Activated T-cell treated with anti-CD3 and anti-CD28 coated beads, Interleukin-2, amount 50 U/mL, for 1 hour (primary cell): Measurements from ENCODE around the gene BCL11A.

Source experiments
- DNase-seq: peaks from one replicate; pipeline ENCODE4 v3.0.0-alpha.2; 2020

Gene BCL11A

DNA sequence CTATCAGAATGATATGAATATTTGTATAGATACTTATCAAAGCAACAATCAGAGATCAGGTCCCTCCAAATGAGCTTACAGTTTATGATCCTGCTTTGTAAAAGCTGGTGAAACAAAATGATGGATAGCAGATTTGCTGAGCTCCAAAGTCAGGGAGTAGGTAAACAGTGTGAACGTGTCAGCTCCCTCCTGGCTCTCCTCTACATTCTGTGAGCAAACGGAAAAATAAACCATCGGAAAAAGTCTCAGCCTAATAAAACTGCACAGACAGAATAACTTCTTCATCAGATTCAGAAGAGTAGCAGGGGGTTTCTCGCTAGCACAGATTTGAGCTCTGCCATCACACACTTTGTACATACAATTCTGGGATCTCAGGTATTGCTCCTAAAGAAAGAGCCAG, 51.3 kb downstream of the BCL11A start:
- no peak for DNase-seq

DNA sequence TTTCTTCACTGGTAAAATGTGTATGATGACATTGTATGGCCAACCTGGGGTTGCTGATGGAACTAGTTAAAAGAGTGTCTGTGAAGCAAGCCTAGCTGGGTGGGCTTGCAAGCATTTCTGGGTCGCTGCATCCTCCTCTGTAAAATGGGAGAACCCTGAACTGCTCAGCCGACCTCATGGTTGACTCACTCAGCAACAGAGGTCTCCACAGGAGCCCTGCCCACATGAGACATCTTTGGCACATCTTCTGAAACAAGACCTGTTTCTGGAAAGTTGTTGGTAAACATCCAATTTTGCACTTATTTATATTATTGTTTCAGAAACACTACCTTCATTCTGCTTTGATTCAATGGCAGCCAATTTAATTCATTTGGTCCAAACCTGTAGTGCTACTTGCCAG, 52.6 kb downstream of the BCL11A start:
- DNase-seq: no peak

DNA sequence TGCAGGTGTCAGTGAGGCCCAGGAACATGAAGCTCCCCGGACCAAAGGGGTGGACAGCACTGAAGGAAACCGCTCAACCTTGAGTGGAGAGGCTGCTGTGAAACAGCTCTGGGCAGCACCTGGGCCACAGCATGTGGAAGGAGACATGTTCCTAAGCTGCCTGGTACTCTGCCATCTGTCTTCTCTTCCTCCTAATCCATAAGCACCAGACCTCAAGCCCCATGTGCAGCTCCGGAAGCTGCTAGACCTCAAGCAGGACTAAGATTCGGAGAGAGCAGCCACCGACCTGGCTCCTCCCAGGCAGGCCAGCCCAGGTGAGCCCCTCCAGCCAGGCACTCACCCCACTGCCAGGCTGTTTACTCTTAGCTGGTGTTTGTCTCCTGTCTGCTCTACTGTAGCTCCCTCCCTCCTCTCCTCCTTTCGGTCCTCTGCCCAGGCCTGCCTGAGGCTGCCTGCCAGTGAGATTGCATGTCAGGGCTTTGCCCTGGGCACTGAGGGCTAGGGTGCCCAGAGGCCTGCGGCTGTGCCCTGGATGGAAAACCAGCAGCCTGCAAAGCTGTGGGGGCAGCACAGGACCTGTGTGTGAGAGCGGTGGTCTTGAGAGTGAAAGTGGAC, 53.7 kb downstream of the BCL11A start:
- no peak for DNase-seq

DNA sequence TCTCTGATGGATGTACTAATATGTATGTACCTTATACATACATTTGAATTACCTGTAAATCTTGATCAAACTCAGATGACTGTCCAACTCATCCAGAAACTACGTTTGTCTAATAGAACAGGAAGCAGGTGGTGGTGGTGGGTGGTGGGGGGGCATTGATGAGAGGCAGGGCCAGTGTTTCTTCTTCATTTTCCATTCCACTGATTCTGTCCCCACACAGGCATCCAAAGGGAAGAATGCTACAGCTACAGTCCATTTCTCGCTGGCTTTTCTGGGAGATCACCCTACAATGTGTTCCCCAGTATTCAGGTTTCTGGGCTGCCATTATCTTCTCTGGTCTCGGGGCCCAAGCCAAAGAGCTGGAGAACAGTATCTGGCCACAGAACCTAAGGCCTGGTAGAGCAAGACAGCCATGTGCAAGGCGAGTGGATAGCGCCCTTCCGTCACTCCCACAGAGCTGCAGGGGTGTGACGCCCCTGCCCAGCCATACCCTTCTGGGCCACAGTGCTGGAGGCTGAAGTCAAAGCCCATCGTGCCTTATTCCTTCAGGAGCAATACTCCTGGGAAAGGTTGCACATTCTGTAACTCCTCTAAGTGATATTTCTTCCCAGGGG, 54.5 kb downstream of the BCL11A start:
- no peak for DNase-seq

DNA sequence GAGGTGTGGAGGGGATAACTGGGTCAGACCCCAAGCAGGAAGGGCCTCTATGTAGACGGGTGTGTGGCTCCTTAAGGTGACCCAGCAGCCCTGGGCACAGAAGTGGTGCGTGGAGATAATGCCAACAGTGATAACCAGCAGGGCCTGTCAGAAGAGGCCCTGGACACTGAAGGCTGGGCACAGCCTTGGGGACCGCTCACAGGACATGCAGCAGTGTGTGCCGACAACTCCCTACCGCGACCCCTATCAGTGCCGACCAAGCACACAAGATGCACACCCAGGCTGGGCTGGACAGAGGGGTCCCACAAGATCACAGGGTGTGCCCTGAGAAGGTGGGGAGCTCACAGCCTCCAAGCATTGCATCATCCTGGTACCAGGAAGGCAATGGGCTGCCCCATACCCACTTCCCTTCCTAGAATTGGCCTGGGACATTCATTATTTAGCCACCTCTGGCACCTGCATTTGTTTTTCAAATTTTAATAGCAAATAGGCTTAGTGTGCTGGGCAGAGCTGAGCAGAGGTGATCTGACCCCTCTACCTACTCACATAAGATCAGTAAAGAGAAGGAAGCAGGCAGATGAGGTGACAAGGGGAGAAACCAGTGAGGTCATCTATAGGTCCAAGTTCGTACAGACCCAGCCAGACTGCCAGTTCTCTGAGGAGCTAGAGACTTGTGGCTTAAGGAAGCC, 55.2 kb downstream of the BCL11A start:
- DNase-seq: no peak

DNA sequence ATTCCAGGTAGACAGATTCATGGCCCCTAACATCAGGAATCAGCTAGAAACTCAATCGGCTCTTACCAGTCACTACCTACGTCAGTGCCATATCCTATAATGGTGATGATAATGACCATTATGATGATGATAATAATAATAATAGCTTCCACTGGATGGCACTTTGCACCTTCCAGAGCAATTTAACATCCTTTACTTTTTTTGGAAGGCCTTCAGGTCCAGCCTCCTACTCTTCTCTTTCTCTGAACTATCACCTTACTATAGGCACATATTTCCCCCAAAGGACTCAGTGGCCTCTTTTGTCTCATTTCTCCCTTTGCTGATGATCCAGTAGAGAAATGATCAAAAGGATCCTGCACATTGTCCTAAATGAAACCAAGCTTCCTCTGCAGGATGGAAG, 56.0 kb downstream of the BCL11A start:
- DNase-seq: no peak

DNA sequence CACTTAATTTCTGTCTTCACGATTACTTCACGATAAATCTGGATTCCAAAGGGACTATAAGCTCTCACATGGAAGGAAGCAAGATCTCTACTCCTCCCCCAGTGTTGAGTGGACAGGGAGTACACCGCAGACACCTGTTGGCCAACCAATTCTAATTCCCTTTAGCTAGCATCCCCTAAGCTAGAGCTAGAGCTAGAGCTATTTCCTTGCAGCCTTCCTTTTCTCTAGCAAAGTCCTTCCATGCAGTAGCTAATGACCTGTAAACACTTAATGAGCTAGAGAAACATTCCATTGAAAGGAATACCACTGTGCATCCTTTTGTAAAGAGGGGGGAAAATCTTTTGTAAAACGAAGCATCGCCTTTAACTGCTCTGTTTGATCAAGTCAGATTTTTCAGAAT, 56.5 kb downstream of the BCL11A start:
- DNase-seq: no peak

DNA sequence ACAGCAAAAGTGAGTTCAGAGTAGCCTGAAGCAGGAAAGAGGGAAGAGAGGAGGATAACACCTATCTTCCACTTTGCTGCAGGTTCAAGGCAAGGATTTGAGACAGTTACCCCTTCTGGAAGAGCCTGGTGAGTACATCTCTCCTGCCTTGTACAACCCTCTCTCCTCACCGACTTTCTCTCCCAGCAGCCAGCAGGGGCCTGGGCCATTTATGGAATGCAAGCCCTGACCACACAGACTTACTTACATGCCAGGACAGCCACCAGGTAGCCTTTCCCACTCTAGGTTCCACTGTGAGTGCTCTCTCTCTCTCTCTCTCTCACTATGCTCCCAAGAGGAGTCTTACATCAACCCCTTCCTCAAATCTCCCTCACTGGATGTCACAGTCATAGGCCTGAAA, 57.0 kb downstream of the BCL11A start:
- DNase-seq: no peak

DNA sequence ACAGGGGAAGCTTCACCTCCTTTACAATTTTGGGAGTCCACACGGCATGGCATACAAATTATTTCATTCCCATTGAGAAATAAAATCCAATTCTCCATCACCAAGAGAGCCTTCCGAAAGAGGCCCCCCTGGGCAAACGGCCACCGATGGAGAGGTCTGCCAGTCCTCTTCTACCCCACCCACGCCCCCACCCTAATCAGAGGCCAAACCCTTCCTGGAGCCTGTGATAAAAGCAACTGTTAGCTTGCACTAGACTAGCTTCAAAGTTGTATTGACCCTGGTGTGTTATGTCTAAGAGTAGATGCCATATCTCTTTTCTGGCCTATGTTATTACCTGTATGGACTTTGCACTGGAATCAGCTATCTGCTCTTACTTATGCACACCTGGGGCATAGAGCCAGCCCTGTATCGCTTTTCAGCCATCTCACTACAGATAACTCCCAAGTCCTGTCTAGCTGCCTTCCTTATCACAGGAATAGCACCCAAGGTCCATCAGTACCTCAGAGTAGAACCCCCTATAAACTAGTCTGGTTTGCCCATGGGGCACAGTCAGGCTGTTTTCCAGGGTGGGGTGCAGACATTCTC, 58.3 kb downstream of the BCL11A start:
- no peak for DNase-seq

DNA sequence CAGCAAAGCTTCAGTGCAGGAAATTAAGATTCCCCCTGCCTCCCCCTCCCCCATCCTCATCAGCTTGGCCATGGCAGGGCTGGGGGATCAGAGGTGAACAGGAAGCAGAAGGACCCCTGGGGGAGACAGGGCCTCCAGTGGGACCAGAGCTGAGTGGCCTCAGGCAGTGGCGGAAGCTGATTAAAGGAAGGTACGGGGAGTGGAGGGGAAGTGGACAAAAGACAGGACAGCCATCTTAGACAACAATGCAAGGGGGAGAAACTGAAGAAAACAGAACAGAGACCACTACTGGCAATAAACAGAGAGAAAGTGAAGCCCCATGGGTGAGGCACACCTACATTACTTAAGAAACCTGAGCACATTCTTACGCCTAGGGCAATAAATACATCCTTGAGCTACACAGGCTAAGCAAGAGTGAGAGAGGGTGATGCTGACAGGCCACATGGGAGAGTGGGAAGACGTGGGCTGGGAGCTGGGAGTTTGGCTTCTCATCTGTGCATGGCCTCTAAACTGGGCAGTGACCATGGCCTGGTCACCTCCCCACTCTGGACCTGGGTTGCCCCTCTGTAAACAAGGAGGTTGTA, 59.6 kb downstream of the BCL11A start:
- DNase-seq: no peak

DNA sequence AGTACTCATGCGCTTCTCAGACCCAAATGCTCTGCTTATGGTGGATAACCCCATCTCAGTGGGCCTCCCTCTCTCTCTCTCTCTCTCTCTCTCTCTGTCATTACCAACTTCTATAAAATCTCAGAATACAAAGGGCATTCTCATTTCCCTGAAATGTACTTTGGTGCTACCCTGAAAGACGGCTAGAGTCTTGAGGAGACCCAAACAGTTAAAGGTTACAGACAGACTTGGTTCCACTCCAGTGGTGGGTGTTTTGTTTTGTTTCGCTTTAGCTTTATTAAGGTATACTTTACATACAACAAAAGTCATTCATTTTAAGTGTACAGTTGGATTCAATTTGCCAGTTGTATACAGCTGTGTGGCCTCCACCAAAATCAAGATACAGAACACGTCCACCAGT, 60.9 kb downstream of the BCL11A start:
- DNase-seq: no peak

DNA sequence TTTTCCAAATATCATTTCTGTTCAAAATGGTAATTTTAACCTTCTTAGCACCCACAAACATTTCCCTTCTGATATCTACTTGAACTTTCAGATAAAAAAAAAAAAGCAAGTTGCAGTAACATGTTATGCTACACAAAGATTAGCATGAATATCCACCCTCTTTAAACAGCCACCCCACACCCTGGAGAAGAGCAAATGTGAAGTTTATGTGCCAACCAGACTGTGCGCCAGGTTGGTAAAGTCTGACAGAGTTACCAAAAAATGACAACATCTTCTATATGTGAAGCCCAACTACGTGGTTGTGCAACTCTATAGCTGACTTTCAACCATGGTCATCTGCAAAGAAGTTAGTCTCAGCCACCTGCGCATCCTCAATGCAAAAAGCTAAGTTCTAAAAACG, 62.6 kb downstream of the BCL11A start:
- no peak for DNase-seq

DNA sequence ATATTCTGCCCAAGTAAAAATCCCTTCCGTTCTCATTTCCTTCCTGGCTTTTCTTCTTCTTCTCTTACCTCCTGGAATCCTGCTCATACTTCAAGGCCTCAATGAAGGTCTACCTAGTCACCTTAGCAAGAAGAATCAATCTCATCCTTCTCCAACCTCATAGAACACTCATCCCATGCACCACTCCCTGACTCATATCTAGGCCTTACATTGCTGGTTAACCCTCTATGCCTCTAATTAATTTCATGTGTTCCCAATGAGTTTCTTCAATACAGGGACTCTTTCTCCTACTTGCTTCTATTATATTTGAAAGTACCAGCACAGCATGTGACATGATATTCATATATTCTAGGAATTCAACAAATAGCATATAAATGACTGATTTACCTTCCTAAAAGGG, 63.0 kb downstream of the BCL11A start:
- DNase-seq: no peak

DNA sequence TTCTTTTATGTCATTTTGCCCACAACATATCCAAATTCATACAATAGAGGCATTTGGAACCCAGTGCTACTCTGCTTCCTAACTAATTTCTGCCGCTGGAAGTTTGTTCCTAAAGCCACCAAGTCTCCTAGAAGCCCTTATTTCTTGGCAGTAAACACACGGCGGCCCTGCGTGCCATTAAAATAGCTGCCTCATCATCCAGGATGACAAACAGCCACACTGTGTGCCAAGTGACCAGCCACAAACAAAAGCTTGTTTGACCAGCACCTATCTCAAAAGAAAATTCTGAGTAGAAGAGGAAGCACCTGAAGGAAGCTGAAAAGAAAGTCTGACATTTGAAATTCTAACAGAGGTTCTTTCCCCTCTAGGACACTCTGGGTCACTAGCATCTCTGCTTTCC, 64.2 kb downstream of the BCL11A start:
- DNase-seq: no peak

DNA sequence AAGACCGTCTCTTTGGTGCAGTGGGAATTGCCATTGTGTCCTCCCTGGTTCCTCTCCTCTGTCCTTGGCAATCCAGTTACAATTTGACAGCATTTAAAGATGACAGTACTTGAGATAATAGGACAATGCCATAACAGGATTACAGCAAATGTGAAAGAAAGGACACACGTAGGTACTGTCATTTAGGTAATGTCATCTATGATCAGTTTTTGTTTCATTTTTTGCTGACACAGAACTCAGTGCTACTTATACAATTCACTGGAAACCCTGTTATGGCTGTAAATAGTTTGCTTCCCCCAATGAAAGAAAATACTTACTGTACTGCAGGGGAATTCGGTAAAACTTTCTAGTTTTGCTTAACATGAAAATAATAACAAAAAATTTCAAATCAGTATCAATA, 65.2 kb downstream of the BCL11A start:
- DNase-seq: no peak

DNA sequence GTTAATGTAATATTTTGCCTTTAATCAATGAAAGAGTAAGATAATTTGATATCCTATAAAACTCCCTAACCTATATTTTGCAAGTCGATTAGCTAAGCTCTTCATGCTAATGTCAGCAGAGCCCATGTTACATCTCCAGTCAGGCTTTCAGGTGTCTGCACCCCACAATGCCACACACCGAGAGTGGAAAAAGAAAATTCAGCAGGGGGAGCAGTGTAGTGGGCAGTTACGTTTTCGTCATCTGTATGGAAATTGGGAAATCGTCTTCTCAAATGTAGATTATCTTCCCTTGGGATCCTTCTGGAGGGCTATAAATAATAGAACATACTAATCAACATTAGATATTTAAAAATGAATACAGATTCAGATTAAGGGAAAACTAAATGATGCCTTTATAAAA, 66.3 kb downstream of the BCL11A start:
- no peak for DNase-seq

DNA sequence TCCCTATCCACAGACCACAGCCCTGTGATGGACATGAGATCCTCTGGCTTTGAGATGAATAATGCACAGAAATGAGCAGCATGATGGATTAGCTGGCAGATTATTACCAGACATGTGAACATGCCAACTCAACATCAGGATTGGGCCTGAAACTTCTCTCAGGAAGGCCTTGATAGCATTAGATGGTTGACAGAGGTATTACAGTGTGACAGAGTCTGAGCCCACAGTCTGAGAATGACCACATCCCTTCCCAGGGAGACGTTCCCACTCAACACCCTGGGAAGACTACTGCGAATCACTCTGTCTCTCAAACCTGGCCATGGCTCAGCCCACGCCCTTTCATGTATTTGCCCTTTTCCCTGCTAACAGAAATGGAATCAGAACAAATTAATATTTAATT, 66.9 kb downstream of the BCL11A start:
- no peak for DNase-seq

DNA sequence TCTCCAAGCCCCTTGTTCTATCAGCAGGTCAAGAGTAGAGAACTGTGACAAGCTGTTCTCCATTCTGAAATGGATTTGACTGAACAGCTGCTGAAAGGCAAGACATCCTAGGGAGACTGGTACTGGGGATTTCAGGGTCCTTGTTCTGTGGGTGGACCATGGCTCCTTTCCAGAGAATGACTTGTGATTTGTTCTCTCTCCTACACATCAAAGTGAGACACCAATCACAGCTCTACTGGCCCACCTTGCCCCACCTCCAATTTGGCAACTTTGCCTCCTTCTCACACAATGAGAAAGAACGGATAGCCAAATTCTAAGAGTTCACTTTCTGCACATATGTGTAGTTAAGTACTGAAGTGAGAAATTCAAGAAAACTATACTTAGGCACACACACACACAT, 67.4 kb downstream of the BCL11A start:
- DNase-seq: no peak

DNA sequence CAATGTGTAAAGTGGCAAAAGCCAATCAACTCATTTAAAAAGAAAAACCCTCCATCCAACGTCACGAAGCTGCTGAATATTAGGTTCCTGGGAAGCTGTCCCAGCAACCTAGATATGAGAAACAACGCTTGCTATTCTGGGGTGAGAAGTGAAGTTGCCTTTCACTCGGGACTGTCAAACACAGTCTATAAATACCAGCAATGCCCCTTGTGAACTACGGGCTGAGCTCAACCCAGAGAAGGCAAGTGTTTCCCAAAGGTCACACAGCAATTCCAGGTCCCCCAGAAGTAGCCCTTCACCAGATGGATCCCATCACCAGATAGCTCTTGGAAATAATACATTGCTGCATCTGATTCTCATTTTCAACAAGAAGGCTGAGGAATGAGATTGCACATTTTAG, 67.9 kb downstream of the BCL11A start:
- no peak for DNase-seq

DNA sequence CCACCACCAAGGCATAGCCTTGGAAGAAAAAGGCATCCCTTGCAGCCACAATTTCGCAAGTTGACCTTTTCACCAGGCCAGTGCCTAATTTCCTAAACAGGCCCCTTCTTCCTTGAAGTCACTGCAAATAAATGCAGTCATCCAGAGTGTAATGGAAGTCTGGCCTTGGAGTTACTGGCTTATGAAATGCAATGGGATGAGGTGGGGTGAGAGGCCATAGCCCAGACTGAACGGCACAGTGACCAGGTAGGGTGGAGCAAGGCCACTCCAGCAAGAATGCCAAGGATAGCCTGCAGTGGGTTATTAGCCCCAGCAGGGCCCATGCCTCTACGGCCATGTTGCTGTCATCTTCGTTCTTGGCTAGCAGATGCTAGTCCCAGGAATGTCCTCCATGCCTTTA, 68.4 kb downstream of the BCL11A start:
- DNase-seq: no peak

DNA sequence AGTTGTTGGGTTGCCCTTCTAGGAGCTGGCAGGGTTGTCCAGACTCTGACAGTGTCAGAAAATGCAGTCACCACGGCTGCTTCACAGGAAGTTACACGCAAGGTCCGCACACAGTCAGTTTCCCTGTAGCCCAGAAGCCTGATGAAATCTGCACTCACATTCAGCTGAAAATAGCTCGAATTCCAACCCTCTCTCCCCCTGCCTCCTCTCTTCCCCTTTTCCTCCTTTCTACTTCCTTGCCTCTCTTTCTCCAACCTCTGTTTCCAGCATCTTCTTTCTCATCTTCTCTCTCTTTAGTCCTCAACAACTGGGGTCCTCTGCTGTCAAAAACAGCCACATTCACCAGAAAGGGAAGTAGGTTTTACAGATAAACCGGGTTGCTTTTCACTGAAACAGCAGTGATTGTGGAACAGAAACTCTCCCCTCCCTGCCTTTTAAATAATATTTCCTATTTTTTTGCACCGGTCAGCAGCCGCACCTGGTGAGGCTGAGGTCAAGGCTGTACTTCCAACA, 69.3 kb downstream of the BCL11A start:
- DNase-seq: no peak

DNA sequence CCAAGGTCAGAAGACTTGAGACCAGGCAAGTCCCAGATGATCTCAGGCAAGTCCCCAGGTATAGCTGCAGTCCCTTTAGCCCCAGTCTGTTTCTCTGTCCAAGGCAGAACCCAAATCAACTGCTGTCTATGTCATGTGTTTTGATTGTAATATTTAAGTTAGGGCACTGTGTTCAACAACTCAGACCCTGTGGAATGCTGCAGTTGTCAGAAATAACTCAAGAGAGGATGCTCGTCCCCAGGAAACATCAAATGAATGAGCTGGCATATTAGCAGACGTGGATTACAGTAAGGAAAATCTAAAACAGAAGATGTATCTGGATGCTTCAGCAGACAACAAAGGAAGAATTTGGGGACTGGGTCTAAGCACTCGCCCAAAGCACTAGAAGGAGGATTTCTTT, 70.1 kb downstream of the BCL11A start:
- DNase-seq: no peak

DNA sequence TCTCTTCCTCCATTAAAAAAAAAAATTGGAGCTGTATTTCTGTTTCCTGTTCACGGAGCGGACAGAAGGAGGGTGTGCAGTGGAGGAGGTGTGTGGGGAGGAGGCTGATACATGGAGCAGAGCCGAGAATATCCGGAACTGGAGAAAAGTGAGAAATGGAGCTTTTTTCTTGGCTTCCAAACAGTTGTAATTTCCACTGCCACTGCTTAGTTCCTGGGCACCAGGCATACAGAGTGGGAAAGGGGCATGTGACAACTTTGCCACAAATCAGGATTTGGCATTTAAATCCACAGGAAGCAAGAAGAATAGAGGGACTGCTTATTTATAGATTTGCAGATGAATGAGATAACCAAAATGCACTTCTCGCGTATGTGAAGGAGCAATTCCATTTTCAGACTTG, 71.2 kb downstream of the BCL11A start:
- no peak for DNase-seq

DNA sequence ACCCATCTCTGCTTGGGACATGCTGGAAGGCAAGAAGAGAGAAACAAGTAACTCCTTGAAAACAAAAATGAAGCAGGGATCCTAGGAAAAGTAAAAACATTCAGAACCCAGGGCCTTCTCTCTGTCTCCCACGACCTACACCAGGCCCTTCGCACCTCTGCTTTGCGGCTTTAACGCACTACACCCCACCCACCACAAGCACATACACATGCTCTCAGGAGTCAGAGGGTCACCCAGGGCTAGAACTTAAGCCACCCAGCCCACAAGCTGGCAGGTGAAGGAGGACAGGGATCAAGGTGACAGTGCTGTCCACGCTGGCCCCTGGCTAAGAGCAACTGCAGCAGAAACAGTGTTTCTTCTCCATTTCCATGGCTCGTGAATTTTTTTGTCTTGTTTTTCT, 72.2 kb downstream of the BCL11A start:
- no peak for DNase-seq
